DMS153 (cell line): ENCODE data around the gene P4HA1.
"Not testable (repeated sequence)": the region's sequence is repeated elsewhere in the genome, so short reads cannot be mapped to it uniquely, and the experiment has no call there.

Experiments
- DNase-seq: peaks from one replicate; lab custom pipeline; 2025; lab: John Stamatoyannopoulos, UW

Gene P4HA1

DNA sequence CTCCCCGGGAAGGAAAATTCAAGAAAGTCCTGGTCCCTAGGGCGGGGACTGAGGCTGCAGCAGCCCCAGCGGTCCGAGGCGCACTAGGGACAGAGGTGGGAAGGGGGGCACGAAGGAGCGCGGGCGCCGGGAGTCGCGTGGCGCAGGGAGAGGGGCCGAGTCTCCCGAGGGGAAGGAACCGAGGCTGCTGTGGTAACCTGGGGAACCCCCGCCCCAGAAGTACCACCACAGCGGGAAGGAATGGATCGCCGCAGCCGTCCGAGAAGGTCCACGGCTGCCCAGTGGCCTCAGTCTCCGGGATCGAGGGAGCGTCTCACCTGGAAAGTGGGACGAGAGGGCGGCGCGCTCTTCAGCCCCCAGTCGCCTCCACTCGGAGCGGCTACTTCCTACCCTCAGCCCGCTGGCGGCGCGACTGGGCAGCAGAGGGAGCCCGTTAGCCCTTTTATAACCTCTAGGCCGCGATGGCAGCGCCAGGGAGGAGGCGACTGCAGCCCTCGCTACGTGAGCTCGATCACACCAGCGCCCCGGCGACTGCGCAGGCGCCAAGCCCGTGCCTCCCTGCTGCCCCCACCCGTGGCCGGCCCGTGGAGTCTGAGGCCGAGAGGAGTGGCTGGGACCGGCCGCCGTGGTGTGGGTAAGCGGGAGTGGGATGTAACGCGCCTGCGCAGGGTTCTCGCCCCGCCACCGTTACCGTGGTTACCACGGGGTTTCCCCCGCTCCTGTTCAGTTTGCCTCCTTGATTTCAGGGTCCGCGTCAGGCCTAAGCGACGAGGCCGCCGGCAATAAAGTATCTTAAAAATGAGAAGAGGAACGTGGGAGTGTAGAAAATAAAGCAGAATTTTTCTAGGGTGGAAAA lies at the start of gene P4HA1:
P4HA1 (minus strand) TSS at position 418 of the 856 bp plus-strand sequence. CDS start 21,983 bp downstream, outside the sequence.
- DNase-seq, result peak; percentile 97

GRCh38 chr10:73141603-73142002 lies 44.9 kb upstream of the P4HA1 start:
- no peak for DNase-seq

- DNase-seq, result no peak
Observed at GRCh38 chr10:73139251-73139650, 42.6 kb upstream of the P4HA1 start.

DNA sequence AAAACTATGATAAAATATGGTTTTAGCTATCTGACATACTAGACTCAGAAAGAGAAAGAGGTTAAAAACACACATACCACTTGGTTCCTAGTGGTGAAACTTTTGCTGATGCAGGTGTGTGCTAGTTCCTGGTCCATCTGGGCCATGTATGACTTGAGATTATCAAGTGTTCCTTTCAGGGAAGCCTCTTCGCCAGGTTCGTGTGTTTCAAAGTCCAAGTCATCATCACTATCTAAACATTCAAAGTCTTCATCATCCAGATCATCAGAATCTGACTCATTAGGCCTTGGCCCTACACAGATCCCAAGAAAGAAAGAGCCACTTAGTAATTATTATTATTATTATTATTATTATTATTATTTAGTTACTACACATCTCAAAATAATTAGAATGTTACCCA lies 40.0 kb upstream of the P4HA1 start:
- DNase-seq, result no peak

DNA sequence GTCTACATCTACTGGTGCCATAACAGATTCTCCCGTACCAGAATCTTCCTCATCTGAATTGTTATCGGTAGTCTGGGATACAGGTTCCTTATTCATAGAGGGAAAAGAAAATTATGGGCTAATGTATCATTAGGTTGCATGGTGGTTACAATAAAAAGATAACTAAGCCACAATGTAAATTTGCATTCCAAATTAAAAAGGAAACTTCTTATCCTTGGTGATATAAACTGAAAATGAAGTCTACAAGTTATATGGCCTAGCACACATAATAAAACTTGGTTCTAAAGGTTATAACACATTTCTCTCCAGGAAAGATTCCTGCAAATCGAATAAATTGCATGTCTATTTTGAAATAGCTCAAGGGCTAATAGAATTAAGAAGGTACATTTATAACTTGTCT lies 38.1 kb upstream of the P4HA1 start:
- no peak for DNase-seq

DNA sequence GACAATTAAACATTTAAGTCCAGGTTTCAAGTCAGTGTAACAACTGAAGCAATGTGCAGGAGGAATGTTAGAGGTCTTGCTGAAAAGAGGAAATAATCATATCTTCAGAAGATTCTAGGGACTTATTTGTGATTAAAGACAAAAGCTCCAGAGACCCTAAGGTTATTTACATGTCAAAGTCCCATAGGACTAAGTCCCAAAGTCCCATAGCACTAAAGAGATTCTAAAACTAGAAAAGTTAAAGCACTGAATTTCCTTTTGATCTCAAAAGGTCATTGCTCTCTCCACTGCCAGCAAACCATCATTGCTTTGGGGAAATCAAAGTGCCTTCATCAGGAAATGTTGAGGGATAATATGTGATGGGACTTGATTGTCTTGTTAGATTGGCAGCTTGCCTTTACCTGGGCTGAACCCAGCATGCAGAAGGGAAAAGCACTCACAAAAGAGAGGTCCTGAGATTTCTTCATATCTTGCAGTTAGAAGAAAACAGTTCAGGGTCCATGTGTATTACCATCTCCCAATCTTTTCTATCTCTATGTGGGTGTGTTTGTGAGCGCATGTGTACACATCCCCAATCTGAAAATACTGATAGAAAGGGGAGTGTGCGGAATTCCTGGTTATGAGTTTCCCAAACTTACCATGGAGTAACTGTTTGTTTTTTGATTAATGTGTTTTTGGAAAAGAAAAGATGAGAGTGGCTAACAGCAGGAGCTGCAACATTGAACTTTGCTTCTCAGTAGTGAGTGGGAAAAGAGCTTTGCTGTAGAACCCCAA lies 35.4 kb upstream of the P4HA1 start:
- no peak for DNase-seq

GRCh38 chr10:73131301-73131700 lies 34.6 kb upstream of the P4HA1 start:
- no peak for DNase-seq

GRCh38 chr10:73126343-73126742 lies 29.7 kb upstream of the P4HA1 start:
- no peak for DNase-seq

- DNase-seq, result no peak
Observed at GRCh38 chr10:73119952-73120351, 23.3 kb upstream of the P4HA1 start.

GRCh38 chr10:73119457-73119856 lies 22.8 kb upstream of the P4HA1 start:
- no peak for DNase-seq

DNA sequence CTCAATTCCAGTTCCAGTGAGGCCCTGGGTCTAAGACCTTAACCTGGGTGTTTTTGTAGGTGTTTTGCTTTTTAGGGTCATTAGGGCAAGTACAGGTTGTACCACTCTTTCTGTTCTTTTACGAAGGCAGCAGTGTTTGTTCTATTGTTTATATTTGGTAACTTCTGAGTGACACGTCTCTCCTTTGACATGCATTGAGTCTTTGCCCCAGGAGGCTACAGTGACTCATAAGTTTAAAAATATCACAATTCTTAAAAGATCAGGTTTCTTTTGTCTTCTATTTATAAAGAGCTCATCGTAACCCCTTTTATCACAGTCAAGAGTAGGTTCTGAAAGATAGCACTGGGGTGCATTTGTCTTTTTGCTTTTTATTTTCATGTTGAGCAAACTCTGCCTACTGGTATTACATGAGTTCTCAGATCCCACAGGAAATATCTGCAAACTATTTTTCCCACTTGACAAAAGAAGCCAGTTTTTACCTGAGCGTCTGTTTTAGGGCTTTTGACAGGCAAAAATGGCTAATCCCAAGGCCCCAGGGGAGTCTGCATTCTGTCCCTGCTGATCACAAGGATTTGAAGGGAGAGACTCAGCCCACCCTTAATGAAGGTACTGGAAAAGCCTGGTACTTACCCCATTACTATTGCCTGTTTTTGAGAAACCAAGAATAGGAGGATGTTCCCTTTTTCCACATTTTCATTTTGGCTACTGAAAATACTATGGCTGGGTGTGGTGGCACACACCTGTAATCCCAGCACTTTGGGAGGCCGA lies 21.5 kb upstream of the P4HA1 start:
- no peak for DNase-seq

GRCh38 chr10:73116017-73116416 lies 19.4 kb upstream of the P4HA1 start:
- DNase-seq, result no peak

DNA sequence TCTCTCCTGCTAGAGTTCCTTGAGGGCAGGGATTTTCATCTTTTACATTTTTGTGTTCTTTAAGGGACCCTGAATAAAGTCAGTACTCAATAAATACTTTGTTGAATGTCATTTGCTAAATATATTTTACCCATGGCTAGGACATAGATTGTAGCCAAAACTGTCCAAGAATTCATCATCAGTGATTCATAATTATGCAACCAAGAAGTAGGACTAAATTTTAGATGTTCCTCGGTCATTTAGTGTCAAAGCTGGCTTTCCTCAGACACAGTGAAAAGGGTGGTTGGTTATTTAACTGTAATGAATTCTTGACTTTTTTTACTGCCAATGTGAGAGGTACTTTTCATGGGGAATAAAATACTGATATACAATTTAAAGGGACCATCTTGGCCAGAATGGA lies 16.9 kb upstream of the P4HA1 start:
- DNase-seq, result no peak

- DNase-seq, result not testable (repeated sequence)
Observed at GRCh38 chr10:73112032-73112431, 15.4 kb upstream of the P4HA1 start.

DNA sequence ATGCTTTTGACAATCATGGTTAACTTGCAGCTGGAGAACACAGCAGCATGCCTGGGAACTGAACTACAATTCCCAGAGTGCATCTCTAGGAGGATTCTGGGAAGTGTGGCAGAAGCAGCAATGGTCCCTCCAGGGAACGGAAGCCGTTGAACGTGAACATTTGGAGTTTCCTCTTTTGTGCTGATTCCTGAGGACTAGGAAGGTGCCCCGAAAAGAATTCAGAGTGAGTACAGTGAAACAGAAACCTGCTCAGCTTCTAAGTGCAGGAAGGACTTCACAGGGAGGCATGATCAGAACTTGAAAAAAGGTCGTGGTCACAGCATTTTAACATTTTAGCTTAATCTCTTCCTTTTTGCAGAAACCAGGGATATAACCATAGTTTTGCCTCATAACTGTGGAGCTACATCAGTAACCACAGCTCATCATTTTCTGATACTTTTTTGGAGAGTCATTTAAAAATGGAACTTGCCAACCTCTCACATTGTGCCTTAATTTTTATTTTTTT lies 13.7 kb upstream of the P4HA1 start, which contains the start of gene NUDT13:
NUDT13 (plus strand) TSS at position 111 of the 505 bp plus-strand sequence. CDS start 3,911 bp downstream, outside the sequence.
- DNase-seq, result peak; percentile 80

- DNase-seq, result not testable (repeated sequence)
Observed at GRCh38 chr10:73109248-73109652, 12.6 kb upstream of the P4HA1 start.

- no peak for DNase-seq
Observed at GRCh38 chr10:73106301-73106700, 9.6 kb upstream of the P4HA1 start.

- no peak for DNase-seq
Observed at GRCh38 chr10:73099141-73099540, 2.5 kb upstream of the P4HA1 start.

- DNase-seq, result no peak
Observed at GRCh38 chr10:73097305-73097670, 622 bp upstream of the P4HA1 start.

- no peak for DNase-seq
Observed at GRCh38 chr10:73096041-73096448, 621 bp downstream of the P4HA1 start.

GRCh38 chr10:73095481-73096021 lies 1.1 kb downstream of the P4HA1 start:
- no peak for DNase-seq

- DNase-seq, result no peak
Observed at GRCh38 chr10:73094986-73095480, 1.6 kb downstream of the P4HA1 start.
